Immature natural killer cell (primary cell): Measurements from ENCODE around the gene PSEN1. TPM values are rescaled to one million over a fixed set of nuclear protein-coding genes. Genes with fewer than 3 reads are reported as not detected.

ENCODE experiments used
- polyA plus RNA-seq, 3 donors: library from polyadenylated mRNA; unstranded; fragments of 300-500 nt; fragmentation: Illumina TruSeq; gene quantifications; one replicate each; pipeline ENCODE4 v1.2.3, GENCODE V29; 2021

PSEN1 gene
- polyA plus RNA-seq, 3 donors from 2014 or later: 26.8 to 43.0 (median 40.9) TPM

Other genes starting within 250 kb of the PSEN1 start
- 1 to 10 TPM in 2 of 3 donors, not detected in 1; 1.5 to 1.8 TPM for gene DPF3, start 242.4 kb upstream of the PSEN1 start, polyA plus RNA-seq
- 1 to 10 TPM in 2 of 3 donors, under 1 TPM in 1; 0.44 to 8.7 (median 4.5) TPM for gene DCAF4, start 210.0 kb upstream of the PSEN1 start, polyA plus RNA-seq
- 10 to 100 TPM in 1 of 3 donors, 1 to 10 TPM in 2; 3.4 to 10.7 (median 5.4) TPM for gene ZFYVE1, start 109.4 kb upstream of the PSEN1 start, polyA plus RNA-seq
- 10 to 100 TPM; 19.3 to 67.4 (median 24.6) TPM for gene RBM25, start 78.0 kb upstream of the PSEN1 start, polyA plus RNA-seq
- gene PAPLN, start 101.0 kb downstream of the PSEN1 start, polyA plus RNA-seq: under 1 TPM in 2 of 3 donors, not detected in 1; 0.15 to 0.47 TPM